Measurements from ENCODE around the gene ANGPTL7. TPM values are rescaled to one million over a fixed set of nuclear protein-coding genes. Genes with fewer than 3 reads are reported as not detected.

Gene ANGPTL7
- total and polyA plus RNA-seq, 10 donors = 0.18 to 1.7 TPM; not detected in 8

DNA sequence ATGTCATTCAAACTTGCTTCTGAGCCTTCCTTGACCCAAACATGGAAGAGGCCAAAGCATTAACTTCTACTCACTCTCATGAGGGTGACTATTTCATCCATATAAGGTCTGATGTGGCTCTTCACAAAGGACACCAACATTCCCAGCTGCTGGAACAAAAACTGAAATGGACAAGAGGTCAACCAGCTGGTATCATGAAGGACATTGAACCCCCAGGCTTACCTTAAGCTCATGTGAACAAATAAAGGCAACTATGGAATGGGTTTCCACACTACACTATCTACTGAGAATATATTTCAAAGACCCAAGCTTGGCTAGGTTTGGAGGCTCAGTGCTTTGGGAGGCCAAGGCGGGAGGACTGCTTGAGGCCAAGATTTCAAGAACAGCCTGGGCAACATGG lies 26.9 kb downstream of the ANGPTL7 start:
- Histone ChIP-seq H3K27me3 (replicated peaks in 1 of 7) (no peaks in the 10 kb centered on the region), H3K9me3 (no peaks in the 10 kb centered on the region), H3K4me3 (no peak overlapping the region), H3K27ac (no peak overlapping the region), H3K4me1 (no peaks in the 10 kb centered on the region), H3K36me3 (peaks cover 0 to 100% (median 84%) of the 10 kb centered on the region in 6 donors)
- 98 to 100% (median 100%) methylated on average over 1 of the region's 1 CpG for WGBS, 5 donors
- TF ChIP-seq POLR2A (IDR thresholded peaks at IDR 0.05) (no peak), POLR2AphosphoS5 (IDR thresholded peaks at IDR 0.05) (no peak)
- TF ChIP-seq, protein P1, sequence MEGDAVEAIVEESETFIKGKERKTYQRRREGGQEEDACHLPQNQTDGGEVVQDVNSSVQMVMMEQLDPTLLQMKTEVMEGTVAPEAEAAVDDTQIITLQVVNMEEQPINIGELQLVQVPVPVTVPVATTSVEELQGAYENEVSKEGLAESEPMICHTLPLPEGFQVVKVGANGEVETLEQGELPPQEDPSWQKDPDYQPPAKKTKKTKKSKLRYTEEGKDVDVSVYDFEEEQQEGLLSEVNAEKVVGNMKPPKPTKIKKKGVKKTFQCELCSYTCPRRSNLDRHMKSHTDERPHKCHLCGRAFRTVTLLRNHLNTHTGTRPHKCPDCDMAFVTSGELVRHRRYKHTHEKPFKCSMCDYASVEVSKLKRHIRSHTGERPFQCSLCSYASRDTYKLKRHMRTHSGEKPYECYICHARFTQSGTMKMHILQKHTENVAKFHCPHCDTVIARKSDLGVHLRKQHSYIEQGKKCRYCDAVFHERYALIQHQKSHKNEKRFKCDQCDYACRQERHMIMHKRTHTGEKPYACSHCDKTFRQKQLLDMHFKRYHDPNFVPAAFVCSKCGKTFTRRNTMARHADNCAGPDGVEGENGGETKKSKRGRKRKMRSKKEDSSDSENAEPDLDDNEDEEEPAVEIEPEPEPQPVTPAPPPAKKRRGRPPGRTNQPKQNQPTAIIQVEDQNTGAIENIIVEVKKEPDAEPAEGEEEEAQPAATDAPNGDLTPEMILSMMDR (IDR thresholded peaks at IDR 0.05 in 8 of 11, conservative IDR thresholded peaks at IDR 0.05 in 3 of 11) = no peak
- DNase-seq = no peak
- intact Hi-C loops (cut with DNase I; ENCODE audit: low total_unique reads) = no loop called here

DNA sequence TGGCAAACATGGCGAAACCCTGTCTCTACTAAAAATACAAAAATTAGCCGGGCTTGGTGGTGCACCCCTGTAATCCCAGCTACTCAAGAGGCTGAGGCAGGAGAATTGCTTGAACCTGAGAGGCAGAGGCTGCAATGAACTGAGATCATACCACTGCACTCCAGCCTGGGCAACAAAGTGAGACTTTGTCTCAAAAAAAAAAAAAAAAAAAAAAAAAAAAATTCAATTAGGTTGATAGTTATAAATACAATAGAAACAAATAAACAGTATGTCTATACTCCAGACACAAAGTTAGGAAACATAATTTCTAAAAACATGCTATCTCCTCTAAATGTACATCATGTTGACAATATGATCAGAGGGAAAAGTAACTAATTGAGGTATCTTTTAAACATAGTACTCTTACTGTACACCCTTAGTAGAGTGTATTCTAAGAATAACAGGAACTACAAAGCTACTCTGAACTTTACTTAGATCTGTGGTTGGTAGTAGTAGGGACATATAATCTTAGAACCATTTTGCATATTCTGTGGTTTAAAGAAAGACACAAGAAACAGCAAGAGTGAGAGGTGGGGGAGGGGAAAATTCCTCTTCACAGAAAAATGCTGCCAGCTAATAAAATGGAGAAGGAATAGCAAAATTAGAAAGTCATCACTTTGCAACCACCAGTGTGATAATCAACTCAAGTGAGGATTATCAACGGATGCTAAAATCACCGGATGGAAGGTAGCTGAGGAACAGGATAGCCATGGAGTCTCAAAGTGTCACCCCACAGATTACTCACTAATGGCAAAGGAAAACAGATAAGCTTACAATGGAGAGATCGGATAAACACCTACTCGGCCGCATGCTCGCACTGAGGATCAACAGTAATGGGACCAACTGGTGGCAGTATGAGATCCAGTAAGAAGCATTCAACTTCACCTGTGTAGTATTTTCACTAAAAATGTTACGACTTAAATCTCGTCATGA lies 38.2 kb downstream of the ANGPTL7 start:
- H3K4me1 ChIP-seq = peaks cover 0 to 42% (median 11%) of the 10 kb centered on the region in 6 donors
- no peaks in the 10 kb centered on the region for H3K27me3 ChIP-seq (replicated peaks in 1 of 7)
- peak overlapping the region in 1 of 8 donors; percentile 23 for H3K4me3 ChIP-seq
- intact Hi-C loops (cut with DNase I; ENCODE audit: low total_unique reads) = no loop called here
- peaks cover 0 to 98% (median 65%) of the 10 kb centered on the region in 6 donors for H3K36me3 ChIP-seq
- TF ChIP-seq, protein P1 (IDR thresholded peaks at IDR 0.05 in 8 of 11, conservative IDR thresholded peaks at IDR 0.05 in 3 of 11) = no peak
- no peak for TF ChIP-seq POLR2A (IDR thresholded peaks at IDR 0.05)
- no peak for TF ChIP-seq POLR2AphosphoS5 (IDR thresholded peaks at IDR 0.05)
- no peak for DNase-seq
- H3K9me3 ChIP-seq = no peaks in the 10 kb centered on the region
- 80 to 94% (median 91%) methylated on average over 10 of the region's 10 CpGs for WGBS, 5 donors
- H3K27ac ChIP-seq = peak overlapping the region in 5 of 8 donors; percentile 8 to 69 (median 47)

DNA sequence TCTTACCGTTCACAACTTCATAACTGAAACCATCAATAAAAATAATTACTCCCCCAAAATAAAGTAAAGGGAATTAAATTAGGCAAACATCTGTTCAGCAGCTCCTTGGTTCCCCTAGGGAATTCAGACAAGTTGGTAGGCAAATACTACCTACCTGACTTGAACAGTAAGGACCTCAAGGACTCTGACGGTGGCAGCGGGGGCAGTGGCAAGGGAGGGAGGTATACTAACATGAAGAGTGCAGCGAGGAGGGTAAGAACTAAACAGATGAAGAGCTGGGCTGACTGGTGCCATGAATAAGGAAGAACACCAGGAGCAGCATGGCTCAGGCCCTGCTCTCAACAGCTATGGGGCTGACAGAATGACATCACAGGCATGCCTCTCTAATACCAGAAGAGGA lies 40.0 kb downstream of the ANGPTL7 start:
- Histone ChIP-seq H3K27me3 (replicated peaks in 1 of 7) (no peaks in the 10 kb centered on the region), H3K36me3 (peaks cover 0 to 98% (median 74%) of the 10 kb centered on the region in 6 donors), H3K4me3 (no peak overlapping the region), H3K4me1 (peaks cover 0 to 42% (median 11%) of the 10 kb centered on the region in 6 donors), H3K9me3 (no peaks in the 10 kb centered on the region), H3K27ac (peak overlapping the region in 3 of 8 donors; percentile 17 to 41 (median 37))
- intact Hi-C loops (cut with DNase I; ENCODE audit: low total_unique reads) = no loop called here
- TF ChIP-seq, protein P1 (IDR thresholded peaks at IDR 0.05 in 8 of 11, conservative IDR thresholded peaks at IDR 0.05 in 3 of 11) = no peak
- TF ChIP-seq POLR2A (IDR thresholded peaks at IDR 0.05) (no peak), POLR2AphosphoS5 (IDR thresholded peaks at IDR 0.05) (no peak)
- no peak for DNase-seq
- 65 to 83% (median 74%) methylated on average over 4 of the region's 4 CpGs for WGBS, 5 donors

DNA sequence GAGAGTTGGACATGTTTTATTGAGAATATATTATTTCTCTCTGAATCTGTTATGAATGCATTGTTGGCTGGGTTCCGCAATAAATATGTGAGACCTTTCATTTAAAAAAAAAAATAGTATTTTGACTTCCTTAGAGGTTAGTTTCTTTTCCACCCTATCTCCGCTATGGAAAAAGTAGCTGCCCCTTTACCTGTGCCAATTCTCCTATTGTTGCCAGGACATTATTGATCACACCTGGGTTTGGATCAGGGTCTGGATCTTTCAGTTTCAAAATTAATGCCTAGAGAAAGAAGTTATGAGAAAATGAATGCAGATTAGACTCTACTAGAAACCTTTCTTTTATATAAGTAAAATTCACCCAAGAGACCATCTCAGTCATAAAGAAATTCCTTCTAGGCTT lies 44.1 kb downstream of the ANGPTL7 start:
- intact Hi-C loops (cut with DNase I; ENCODE audit: low total_unique reads) = no loop called here
- WGBS, 5 donors = 95 to 100% (median 97%) methylated on average over 2 of the region's 2 CpGs

More for the DNA sequence above, 44.1 kb downstream of the ANGPTL7 start:
- TF ChIP-seq POLR2AphosphoS5 (IDR thresholded peaks at IDR 0.05) (no peak), POLR2A (IDR thresholded peaks at IDR 0.05) (no peak)
- TF ChIP-seq, protein P1 (IDR thresholded peaks at IDR 0.05 in 8 of 11, conservative IDR thresholded peaks at IDR 0.05 in 3 of 11) = no peak
- Histone ChIP-seq H3K27ac (no peak overlapping the region), H3K36me3 (peaks cover 0 to 100% (median 100%) of the 10 kb centered on the region in 6 donors), H3K9me3 (no peaks in the 10 kb centered on the region), H3K27me3 (replicated peaks in 1 of 7) (no peaks in the 10 kb centered on the region), H3K4me1 (peaks cover 0 to 24% (median under 1%) of the 10 kb centered on the region in 6 donors), H3K4me3 (no peak overlapping the region)
- no peak for DNase-seq
